Endothelial cell of hepatic sinusoid (primary cell): ENCODE measurements around the gene ETV7.
"Not testable (repeated sequence)": the region's sequence is repeated elsewhere in the genome, so short reads cannot be mapped to it uniquely, and the experiment has no call there.

Experiments used
- in situ Hi-C: cut with HindIII; loops from 2 replicates; pipeline ENCODE4 v1.10.0; 2017; ENCODE audit warnings: low sequenced_read_pairs

Gene ETV7

GRCh38 chr6:36387440-36388303, at the start of gene ETV7:
Gene ETV7, minus strand, starts transcription at chr6:36387669. Its CDS starts 128 bp downstream, at chr6:36387541.
- in situ Hi-C loops = no loop called here

GRCh38 chr6:36436466-36436865, 49.0 kb upstream of the ETV7 start:
- in situ Hi-C loops = no loop called here

GRCh38 chr6:36432151-36432671, 44.7 kb upstream of the ETV7 start:
- in situ Hi-C loops = no loop called here

- in situ Hi-C loops = no loop called here
Observed at GRCh38 chr6:36431197-36431596, 43.7 kb upstream of the ETV7 start.

DNA sequence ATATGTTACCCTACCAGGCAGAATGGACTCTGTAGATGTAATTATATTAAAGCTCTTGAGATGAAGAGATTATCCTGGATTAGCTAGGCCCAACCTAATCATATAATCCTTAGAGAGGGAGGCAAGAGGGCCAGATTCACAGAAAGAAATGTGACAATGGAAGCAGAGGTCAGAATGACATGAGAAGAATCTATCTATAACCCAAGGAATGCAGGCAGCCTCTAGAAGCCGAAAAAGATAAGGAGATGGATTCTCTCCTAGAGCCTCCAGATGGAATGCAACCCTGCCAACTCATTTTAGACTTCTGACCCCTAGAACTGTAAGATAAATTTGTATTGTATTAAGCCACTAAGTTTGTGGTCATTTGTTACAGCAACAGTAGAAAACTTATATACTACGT, 42.9 kb upstream of the ETV7 start:
- in situ Hi-C loops = no loop called here

GRCh38 chr6:36428911-36429310, 41.4 kb upstream of the ETV7 start:
- in situ Hi-C loops = no loop called here

DNA sequence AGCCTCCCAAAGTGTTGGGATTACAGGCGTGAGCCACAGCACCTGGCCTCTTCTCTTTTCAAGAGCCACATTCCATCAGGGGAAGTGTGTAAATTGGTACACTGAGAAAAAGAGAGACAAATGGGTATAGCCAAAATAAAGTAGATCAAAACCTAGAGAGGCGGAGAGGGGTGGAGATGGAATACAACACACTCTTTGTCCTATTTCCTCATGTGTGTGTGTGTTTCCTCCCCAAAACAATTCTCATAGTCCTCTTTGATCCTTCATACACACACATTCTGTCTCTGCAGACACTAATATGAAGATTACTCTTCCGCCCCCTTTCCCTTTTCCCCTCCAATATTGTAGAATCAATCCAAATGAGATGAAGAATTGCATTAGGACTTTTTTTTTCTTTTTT, 39.2 kb upstream of the ETV7 start:
- in situ Hi-C loops = no loop called here

- in situ Hi-C loops = no loop called here
Observed at GRCh38 chr6:36423101-36423824, 35.8 kb upstream of the ETV7 start.

DNA sequence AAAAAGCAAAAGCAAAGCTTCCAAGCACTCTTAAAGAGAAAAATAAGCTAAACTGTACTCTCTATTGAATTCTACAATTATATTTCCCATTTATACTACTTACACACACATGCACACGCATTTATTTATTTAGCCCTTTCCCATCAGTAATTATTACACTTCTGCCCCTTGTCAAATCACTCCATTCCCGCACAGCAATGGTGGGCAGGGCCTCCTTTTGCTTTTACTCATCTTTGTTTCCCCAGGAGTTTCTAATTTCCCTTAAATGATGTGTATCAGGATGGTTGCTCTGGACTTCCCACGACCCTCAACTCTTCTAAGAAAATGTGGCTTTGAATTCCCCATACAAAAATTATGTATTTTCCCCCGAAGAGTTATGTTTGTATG, 35.2 kb upstream of the ETV7 start:
- in situ Hi-C loops = no loop called here

GRCh38 chr6:36419310-36419709, 31.8 kb upstream of the ETV7 start:
- in situ Hi-C loops = no loop called here

GRCh38 chr6:36418558-36418957, 31.1 kb upstream of the ETV7 start:
- in situ Hi-C loops = no loop called here

DNA sequence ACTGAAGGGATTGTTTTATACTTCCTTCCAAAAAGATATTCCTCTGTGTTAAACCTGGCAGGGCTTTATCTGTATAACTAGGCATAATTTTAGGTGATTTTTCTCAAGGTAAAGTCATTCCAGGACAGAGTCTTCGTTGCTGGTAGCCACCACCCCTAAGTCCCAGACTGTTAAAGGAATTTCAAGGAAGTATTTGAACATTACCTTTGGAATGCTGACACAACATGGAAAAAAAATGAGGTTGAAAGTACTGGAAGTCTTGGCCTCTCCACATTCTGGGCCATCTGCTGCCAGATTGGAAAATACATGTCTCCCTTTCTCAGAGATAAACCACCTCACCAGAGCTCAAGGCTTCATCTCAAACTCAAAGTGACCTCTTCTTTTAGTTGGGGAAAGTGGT, 27.0 kb upstream of the ETV7 start:
- in situ Hi-C loops = no loop called here

DNA sequence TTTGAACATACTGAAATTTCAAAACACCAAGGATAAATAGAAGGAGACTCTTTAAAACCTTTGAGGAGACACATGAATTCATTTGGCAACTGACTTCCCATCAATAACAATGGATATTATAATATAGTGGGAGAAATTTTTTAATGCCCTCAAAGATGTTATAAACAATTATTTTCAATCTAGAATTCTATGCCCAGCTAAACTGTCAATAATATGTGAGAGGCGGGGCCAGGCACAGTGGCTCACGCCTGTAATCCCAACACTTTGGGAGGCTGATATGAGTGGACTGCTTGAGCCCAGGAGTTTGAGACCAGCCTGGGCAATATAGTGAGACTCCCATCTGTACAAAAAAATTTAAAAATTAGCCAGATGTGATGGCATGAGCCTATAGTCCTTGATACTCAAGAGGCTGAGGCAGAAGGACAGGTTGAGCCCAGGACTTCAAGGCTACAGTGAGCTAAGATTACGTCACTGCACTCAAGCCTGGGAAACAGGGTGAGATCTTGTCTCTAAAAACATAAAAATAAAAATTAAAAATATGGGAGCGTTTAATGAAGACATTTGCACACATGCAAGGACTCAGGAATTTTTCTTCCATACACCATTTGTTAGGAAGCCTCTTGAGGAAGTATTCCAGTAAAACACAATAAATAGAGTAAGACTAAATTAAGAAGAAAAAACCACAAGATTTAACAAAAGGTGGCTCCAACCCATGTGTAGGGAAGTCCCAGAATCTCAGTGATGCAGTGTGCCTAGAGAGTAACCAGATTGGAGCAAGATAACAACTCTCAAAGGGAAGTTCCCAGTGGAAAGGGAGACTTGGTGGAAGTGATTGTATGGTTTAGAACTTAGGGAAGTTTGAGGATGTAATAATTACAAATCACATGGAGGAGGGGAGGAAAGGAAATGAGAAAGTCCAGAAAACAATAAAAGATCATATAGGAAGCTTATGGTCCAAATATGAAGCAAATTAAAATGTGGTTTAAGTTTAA, 26.3 kb upstream of the ETV7 start:
- in situ Hi-C loops = no loop called here

- in situ Hi-C loops = not testable (repeated sequence)
Observed at GRCh38 chr6:36409718-36410117, 22.2 kb upstream of the ETV7 start.

DNA sequence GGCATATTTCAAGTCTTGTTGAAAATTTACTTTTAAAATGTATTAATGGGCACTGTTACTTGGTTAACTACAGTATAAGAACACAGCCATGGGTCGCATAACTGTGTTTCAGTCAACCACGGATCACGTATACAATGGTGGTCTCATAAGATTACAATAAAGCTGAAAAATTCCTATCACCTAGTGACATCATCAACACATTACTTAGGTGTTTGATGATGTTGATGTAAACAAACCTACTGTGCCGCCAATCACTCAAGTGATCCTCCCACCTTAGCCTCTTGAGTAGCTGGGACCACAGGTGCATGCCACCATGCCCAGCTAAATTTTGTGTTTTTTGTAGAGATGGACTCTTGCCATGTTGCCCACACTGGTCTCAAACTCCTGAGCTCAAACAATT, 16.7 kb upstream of the ETV7 start:
- in situ Hi-C loops = no loop called here

DNA sequence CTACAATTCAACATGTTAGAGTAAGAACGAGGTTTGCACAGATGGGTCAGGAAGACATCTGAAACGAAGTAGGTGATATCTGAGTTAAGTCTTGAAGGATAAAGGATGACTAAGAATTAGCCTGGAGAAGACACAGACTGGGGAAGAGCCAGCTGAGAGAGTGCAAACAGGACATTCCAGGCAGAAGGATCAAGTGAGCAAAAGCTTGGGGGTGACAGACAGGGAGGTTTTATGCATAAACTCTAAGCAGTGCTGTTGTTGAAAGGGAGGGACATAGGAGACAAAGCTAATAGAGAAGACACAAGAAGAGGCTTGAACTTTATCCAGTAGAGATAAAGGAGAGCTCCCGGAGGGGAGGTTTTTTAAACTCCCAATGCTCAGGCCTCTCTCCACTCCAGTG, 15.0 kb upstream of the ETV7 start:
- in situ Hi-C loops = no loop called here

DNA sequence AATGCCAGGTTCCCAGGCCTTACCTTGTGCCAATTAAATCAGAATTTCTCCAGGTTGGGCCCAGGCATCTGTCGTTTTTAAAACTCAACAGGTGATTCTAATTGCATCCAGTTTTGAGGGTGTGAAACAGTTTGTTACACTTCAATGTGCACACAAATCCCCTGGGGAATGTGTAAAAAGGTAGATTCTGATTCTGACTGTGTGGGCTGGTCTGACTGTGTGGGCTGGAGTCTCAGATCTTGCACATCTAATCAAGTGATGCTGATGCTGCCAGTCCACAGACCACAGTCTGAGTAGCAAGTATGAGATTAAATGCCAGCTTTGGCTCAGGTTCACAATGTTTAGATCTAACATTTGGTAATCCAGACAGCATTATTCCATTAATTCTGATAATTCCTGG, 12.5 kb upstream of the ETV7 start:
- in situ Hi-C loops = no loop called here

GRCh38 chr6:36392621-36393020, 5.2 kb upstream of the ETV7 start:
- in situ Hi-C loops = no loop called here

DNA sequence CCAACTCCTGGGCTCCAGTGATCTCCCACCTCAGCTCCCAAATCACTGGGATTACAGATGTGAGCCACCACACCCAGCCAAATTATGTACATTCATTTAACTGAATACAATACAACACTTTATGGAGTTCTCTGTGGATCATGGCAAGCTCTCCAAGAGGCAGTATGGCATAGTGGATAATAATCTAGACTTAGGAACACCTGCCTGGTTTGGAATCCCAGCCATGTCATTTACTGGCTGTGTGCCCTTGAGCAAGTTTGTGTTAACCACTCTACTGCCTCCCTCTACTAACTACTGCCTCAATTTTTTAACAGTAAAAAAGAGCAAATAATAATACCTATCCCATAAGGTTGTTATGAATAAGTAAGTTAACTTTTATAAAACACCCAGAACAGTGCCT, 1.9 kb upstream of the ETV7 start:
- in situ Hi-C loops = no loop called here

GRCh38 chr6:36386495-36387439, 702 bp downstream of the ETV7 start:
- in situ Hi-C loops = no loop called here
